ENCODE measurements around the gene IGFBP7.

Gene IGFBP7

GRCh38 chr4:57131849-57132742 is 21.9 kb upstream of the IGFBP7 start:
- no peak for TF ChIP-seq CTCF (IDR thresholded peaks at IDR 0.05)
- Histone ChIP-seq H3K4me3 (ENCODE audit: low read depth in 1 of 2, low read length in 1 of 2) (no peak overlapping the region), H3K27me3 (no peaks in the 10 kb centered on the region), H3K27ac (no peak overlapping the region), H3K9me3 (no peaks in the 10 kb centered on the region), H3K4me1 (ENCODE audit: control insufficient read depth in 1 of 2, insufficient read depth in 1 of 2, low read depth in 1 of 2, low read length in 1 of 2) (no peaks in the 10 kb centered on the region), H3K36me3 (no peaks in the 10 kb centered on the region)

- H3K36me3 ChIP-seq, result no peaks in the 10 kb centered on the region
- no peaks in the 10 kb centered on the region for H3K4me1 ChIP-seq (ENCODE audit: control insufficient read depth in 1 of 2, insufficient read depth in 1 of 2, low read depth in 1 of 2, low read length in 1 of 2)
- no peak overlapping the region for H3K4me3 ChIP-seq (ENCODE audit: low read depth in 1 of 2, low read length in 1 of 2)
- TF ChIP-seq CTCF (IDR thresholded peaks at IDR 0.05), result no peak
- no peak overlapping the region for H3K27ac ChIP-seq
- H3K27me3 ChIP-seq, result no peaks in the 10 kb centered on the region
- no peaks in the 10 kb centered on the region for H3K9me3 ChIP-seq
These were observed 19.3 kb upstream of the IGFBP7 start for GRCh38 chr4:57129477-57129876.

GRCh38 chr4:57127361-57127760 is 17.2 kb upstream of the IGFBP7 start:
- Histone ChIP-seq H3K4me1 (ENCODE audit: control insufficient read depth in 1 of 2, insufficient read depth in 1 of 2, low read depth in 1 of 2, low read length in 1 of 2) (no peaks in the 10 kb centered on the region), H3K27me3 (no peaks in the 10 kb centered on the region), H3K4me3 (ENCODE audit: low read depth in 1 of 2, low read length in 1 of 2) (no peak overlapping the region), H3K36me3 (no peaks in the 10 kb centered on the region), H3K9me3 (no peaks in the 10 kb centered on the region), H3K27ac (no peak overlapping the region)
- no peak for TF ChIP-seq CTCF (IDR thresholded peaks at IDR 0.05)

GRCh38 chr4:57125996-57126395 is 15.8 kb upstream of the IGFBP7 start:
- no peak overlapping the region for H3K4me3 ChIP-seq (ENCODE audit: low read depth in 1 of 2, low read length in 1 of 2)
- no peaks in the 10 kb centered on the region for H3K9me3 ChIP-seq
- no peaks in the 10 kb centered on the region for H3K36me3 ChIP-seq
- no peak overlapping the region for H3K27ac ChIP-seq
- no peaks in the 10 kb centered on the region for H3K27me3 ChIP-seq
- H3K4me1 ChIP-seq (ENCODE audit: control insufficient read depth in 1 of 2, insufficient read depth in 1 of 2, low read depth in 1 of 2, low read length in 1 of 2), result no peaks in the 10 kb centered on the region
- no peak for TF ChIP-seq CTCF (IDR thresholded peaks at IDR 0.05)

- no peak for TF ChIP-seq CTCF (IDR thresholded peaks at IDR 0.05)
- H3K9me3 ChIP-seq, result no peaks in the 10 kb centered on the region
- H3K27ac ChIP-seq, result no peak overlapping the region
- no peaks in the 10 kb centered on the region for H3K4me1 ChIP-seq (ENCODE audit: control insufficient read depth in 1 of 2, insufficient read depth in 1 of 2, low read depth in 1 of 2, low read length in 1 of 2)
- no peak overlapping the region for H3K4me3 ChIP-seq (ENCODE audit: low read depth in 1 of 2, low read length in 1 of 2)
- no peaks in the 10 kb centered on the region for H3K27me3 ChIP-seq
- H3K36me3 ChIP-seq, result no peaks in the 10 kb centered on the region
These were observed 14.0 kb upstream of the IGFBP7 start for GRCh38 chr4:57124145-57124544.
